Activated CD4-positive, alpha-beta T cell treated with anti-CD3 and anti-CD28 coated beads, Interleukin-2, amount 50 U/mL, for 1 hour (primary cell): Measurements from ENCODE around the gene TDRKH.
"Not testable (repeated sequence)": the region's sequence is repeated elsewhere in the genome, so short reads cannot be mapped to it uniquely, and the experiment has no call there.

ENCODE experiments used
- DNase-seq: peaks from one replicate; pipeline ENCODE4 v3.0.0-alpha.2; 2020

Gene TDRKH

GRCh38 chr1:151800830-151801229 is 10.5 kb upstream of the TDRKH start:
- no peak for DNase-seq

DNA sequence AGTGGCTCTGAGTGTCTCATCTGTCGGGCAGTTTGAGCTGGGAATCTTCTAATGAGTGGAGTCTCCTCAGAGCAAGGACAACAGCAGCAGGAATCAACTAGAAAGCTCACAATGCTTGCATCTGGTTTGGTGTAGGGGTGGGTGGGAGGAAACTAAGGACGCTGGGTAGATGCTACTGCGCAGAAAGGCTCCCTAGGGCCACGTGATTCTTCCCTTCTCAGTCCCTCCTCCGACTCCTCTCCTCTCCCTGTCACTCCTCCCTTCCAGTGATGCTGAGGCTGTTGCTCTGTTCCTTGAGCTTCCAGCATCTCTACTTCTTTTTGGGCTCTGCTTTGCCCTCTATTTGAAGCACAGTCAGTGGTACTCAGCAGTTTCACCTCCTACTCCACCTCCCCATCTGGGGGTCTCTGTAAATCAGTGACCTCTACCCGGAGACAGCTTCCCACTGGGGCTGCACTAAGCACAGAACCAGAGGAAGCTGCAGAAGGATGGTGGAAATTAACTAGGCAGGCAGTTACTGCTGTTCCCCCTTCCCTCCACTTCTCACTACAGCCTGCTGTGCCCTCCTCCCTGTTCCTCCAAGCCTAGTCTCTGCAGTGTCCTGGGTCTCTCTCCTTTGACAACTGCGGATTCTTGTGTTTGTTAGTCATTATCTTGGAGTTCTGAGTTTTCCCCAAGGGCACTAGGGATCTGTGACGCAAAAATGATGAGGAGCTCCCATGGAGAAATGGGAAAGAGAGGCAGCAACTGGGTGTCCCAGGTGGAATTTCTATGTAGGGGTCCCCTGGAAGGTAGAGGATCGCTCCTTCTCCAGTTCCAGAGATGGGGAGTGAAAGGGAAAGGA is 9.1 kb upstream of the TDRKH start:
- no peak for DNase-seq

- no peak for DNase-seq
These were observed 8.3 kb upstream of the TDRKH start for GRCh38 chr1:151798571-151798970.

DNA sequence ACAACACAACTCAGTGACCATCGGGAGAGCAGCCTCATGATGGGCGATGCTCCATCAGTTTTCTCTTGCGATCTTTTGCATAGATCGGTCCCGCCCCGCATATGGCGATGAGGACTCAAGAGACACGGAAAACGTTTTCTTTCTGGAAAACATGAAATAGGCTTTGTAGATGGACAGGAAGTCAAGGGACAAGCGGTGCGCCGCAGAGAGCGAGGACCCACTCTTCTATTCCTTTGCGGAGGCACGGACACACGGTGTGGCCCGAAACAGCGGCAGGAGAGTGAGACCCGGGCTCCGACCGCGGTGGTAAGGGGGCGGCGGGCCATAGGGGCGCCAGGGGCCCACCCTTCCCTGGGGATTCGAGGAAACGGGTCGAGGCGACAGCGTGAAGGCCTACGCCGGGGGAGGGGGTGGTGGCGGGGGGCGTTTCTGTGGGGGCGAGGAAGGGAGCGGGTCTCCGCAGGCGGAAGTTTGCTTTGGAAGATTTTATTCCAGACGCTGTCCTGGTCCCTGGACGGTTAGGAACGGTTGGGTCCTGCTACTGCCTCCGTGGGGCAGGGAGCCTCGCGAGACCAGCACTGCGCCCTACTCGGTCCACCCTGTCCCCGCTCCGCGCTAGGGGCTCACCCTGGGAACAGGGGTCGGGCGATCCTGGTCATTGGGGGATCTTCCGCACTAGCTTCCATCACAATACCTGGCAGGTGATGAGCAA is 796 bp upstream of the TDRKH start:
- DNase-seq: no peak

DNA sequence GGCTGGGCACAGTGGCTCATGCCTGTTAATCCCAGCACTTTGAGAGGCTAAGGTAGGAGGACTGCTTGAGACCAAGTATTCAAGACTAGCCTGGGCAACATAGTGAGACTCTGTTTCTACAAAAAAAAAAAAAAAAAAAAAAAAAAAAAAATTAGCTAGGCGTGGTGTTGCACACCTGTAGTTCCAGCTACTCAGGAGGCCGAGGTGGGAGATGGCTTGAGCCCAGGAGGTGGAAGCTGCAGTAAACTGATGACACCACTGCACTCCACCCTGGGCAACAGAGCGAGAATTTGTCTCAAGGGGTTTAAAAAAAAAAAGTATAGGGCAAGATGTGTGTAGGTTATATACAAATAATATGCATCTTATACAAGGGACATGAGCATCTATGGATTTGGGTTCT is 2.6 kb downstream of the TDRKH start:
- no peak for DNase-seq

GRCh38 chr1:151783796-151784195 is 6.5 kb downstream of the TDRKH start:
- no peak for DNase-seq

DNA sequence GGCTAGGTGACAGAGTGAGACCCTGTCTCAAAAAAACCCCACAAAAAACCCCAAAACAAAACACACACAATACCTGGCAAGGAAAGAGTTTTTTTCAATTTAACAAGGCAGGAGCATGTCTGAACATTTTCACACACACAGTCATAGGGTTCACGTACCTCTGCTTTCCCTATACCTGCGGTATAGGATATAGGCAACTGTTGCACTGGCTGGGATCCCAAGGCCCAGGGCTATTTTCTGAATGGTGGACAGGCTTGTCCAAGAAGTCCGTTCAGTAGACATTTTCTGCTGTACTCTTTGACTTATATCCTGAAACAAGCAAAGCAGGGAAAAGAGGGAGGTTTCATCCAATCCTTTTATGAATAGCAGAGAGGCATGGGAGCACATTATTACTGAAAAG is 7.6 kb downstream of the TDRKH start:
- no peak for DNase-seq

- DNase-seq: not testable (repeated sequence)
These were observed 8.3 kb downstream of the TDRKH start for GRCh38 chr1:151782026-151782425.

DNA sequence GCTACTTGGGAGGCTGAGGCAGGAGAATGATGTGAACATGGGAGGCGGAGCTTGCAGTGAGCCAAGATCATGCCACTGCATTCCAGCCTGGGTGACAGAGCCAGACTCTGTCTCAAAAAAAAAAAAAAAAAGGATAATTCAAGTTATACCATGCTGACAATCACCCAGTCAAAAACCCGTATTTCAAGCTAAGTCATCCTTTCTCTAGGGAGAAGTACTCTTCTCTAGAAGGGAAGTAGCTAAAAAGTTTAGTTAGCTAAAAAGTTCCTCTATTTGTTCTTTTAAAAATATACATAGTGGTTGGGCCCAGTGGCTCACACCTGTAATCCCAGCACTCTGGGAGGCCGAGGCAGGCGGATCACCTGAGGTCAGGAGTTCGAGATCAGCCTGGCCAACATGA is 9.6 kb downstream of the TDRKH start:
- not testable (repeated sequence) for DNase-seq

GRCh38 chr1:151779852-151780251 is 10.4 kb downstream of the TDRKH start:
- DNase-seq: no peak

- no peak for DNase-seq
These were observed 13.0 kb downstream of the TDRKH start for GRCh38 chr1:151777317-151777716.

- no peak for DNase-seq
These were observed 13.6 kb downstream of the TDRKH start for GRCh38 chr1:151776665-151777062.

- no peak for DNase-seq
These were observed 14.2 kb downstream of the TDRKH start for GRCh38 chr1:151775894-151776664.

DNA sequence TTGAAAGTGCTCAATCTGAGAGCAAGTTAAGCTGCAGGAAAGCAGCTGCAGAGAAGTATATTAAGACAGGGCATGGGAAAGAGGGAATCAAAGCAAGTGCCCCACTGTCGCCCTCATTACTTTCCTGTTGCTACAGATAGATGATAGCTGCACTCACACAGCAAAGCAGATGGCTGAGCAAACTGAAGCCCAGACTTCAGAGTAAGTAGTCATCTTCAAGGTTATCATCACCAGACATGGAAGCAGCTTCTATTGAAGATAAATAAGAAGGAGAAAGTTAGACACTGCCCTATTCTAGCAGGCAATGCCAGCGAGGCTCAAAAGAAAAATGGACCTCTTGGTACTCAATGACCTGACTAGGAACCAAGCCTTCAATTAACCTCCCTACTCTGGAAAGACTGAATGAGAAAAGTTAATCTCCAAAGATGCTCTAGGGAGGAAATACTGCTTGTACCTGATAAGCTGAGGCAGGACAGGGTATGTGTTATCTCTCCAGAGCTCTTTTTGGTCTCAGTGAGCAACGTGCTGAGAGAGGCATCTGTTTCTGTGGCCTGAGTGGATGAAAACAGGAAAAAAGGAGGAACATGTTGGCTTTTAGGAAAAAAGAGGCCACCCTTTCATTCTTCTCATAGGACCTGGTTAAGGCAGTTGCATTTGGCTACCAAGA is 15.9 kb downstream of the TDRKH start:
- DNase-seq: no peak

GRCh38 chr1:151773702-151774101 is 16.6 kb downstream of the TDRKH start:
- no peak for DNase-seq

DNA sequence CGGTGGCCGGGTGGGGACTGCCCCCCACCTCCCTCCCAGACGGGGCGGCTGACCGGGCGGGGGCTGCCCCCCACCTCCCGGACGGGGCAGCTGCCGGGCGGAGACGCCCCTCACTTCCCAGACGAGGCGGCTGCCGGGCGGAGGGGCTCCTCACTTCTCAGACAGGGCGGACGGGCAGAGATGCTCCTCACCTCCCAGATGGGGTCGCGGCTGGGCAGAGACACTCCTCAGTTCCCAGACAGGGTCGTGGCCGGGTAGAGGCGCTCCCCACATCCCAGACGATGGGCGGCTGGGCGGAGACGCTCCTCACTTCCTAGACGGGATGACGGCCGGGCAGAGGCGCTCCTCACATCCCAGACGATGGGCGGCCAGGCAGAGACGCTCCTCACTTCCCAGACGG is 21.0 kb downstream of the TDRKH start:
- not testable (repeated sequence) for DNase-seq

DNA sequence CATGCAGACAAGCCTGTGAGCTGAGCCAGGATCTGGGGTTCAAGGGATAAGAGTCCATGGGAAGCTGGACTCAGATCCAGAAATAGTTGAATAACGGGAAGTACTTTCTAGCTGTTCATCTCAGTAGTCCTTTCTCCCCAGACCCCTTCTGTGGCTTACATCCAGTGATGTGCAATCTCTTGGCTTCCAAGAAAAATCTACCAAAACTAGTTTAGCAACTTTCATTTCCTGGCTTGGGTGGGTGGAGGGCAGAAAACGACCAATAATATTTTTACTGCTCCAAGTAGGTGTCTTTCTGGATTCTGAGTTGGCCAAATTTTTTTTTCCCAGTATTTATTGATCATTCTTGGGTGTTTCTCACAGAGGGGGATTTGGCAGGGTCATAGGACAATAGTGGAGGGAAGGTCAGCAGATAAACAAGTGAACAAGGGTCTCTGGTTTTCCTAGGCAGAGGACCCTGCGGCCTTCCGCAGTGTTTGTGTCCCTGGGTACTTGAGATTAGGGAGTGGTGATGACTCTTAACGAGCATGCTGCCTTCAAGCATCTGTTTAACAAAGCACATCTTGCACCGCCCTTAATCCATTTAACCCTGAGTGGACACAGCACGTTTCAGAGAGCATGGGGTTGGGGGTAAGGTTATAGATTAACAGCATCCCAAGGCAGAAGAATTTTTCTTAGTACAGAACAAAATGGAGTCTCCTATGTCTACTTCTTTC is 21.8 kb downstream of the TDRKH start:
- not testable (repeated sequence) for DNase-seq

- no peak for DNase-seq
These were observed 26.3 kb downstream of the TDRKH start for GRCh38 chr1:151763990-151764389.

DNA sequence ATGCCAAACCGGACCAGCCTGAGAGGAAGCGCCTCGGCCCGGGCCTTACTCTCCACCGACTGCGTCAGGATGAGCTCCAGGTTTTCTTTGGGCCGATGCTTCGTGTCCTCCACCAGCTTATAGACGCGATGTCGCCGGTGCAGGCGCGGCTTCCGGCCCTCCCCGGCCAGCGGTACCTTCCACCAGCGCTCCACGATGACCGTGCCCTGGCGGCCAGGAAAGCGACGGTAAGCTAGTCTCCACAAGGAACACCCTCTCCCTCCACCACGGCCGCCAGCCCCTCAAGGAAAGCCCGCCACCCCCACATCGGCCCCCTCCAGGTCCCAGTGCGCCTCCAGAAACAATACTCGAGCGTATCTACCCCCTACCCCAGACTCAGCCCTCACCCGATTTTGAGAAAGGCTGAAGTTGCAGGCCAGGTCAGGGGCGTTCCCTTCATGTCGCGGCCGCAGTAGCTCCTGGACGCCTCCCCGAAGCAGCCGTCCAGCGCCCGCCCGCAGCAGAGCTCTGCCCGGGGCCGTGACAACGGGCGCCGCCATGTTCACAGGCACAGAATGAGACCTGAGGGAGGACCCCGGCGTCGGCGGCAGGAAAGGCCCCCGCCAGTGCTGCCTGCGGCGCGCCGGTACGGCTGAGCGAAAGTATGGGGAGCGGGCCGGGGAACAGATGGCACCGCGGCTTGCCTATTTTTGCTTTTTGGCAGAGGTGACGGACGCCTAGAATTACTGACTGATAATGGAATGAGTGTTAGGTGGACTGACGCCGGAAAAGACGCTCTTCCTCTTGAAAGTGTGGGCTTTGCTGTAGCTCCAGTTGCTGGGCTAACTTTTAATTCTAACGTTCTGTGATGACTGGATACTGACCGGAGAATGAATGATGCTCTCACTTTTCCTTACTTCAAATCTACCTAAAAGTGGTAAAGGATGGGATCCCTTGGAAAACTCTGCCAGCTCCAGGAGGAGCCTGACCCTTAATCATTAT is 27.1 kb downstream of the TDRKH start, which contains the start of gene MRPL9:
Gene MRPL9 (minus strand): TSS at position 556 of the 981 bp plus-strand sequence. CDS start 17 bp downstream, at position 539.
- DNase-seq: peak; percentile 83

DNA sequence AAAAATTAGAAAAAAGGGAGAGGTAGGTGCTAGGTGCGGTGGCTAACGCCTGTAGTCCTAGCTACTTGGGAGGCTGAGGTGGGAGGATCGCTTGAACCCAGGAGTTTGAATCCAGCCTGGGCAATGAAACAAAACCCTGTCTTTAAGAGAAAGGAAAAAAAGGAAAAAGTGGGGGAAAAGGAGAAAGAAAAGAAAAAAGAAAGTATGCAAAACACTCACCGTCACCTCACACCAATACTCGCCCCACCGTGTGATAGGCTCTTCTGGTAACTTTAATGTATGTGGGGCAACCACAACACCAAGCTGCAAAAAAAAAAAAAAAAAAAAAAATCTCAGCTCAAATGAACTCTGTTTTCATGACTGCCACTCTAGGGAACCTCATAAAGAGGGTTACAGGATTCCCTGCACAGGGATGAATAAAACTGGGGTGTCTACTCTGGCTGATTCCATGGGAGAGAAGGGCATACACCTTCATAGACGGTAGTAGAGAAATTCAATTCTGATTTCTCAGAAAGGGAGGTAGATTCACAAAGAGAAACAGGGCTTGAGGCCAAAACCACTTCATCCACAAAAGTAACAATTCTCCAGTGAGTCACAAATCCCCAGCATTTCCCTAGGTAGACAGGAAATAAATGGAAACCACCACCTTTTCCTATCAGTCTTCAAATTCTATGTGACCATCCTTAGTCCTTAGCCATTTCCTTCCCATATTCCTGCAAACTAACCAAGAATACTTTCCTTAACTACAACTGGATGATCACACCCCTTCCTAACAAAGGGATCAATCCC is 29.5 kb downstream of the TDRKH start:
- no peak for DNase-seq
